Hepatic stellate cell (primary cell): Measurements from ENCODE around the gene ZNF782.
"Not testable (repeated sequence)": the region's sequence is repeated elsewhere in the genome, so short reads cannot be mapped to it uniquely, and the experiment has no call there.

Experiments used
- DNase-seq: peaks from one replicate; pipeline ENCODE4 v3.0.0; 2011; ENCODE audit warnings: low spot score

The ZNF782 gene

DNA sequence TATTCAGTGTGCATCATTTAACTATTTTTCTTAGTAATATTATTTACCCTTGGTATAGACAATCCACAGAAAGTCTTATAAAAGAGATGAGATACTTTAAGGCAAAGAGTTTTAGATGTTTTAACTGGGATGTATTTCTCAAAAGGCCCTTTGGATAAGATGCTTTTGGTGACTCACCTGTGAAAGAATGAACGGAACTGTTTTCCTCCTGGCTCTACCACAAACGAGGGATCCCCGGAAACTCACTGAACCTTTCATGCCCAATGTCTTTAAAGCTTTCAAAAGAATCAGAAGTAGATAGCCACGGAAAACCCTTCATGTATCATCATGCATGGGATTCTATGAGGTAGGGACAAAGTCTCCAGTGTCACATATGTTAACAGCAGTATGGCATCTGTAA is 1.6 kb downstream of the ZNF782 start:
- no peak for DNase-seq

DNA sequence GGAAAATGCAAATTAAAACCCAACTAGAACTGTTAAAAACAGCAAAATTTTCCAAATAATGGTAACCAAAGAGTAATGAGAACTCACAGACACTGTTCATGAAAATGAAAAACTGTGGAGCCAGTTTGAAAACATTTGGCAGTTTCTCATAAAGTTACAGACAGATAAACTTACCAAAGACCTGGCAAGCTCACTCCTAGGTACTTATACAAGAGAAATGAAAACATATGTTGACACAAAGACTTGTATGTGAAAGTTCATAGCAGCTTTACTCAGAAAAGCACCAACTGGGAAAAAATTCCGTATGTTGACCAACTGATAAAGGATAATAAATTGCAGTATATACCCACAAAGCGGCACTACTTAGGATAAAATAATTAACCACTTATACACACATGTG is 10.3 kb downstream of the ZNF782 start:
- no peak for DNase-seq

DNA sequence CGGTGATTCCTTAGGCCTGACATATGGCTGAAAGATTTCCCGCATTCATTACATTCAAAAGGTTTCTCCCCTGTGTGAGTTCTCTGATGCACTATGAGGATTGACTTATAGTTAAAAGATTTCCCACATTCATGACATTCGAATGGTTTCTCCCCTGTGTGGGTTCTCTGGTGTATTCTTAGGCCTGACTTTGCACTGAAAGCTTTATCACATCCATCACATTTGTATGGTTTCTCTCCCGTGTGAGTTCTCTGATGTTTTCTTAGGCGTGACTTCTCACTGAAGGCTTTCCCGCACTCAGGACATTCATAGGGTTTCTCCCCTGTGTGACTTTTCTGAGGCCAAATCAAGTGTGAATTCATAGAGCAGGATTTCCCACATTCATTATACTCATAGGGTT is 35.8 kb downstream of the ZNF782 start:
- DNase-seq: no peak

DNA sequence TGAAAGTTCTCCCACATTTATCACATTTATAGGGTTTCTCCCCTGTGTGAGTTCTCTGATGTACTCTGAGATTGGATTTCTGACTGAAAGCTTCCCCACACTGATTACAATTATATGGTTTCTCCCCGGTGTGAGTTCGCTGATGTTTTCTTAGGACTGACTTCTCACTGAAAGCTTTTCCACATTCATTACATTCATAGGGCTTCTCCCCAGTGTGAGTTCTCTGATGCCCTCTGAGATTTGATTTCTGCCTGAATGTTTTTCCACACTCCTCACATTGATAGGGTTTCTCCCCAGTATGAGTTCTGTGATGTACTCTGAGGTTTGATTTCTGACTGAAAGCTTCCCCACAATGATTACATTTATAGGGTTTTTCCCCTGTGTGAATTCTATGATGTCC is 36.3 kb downstream of the ZNF782 start:
- DNase-seq: no peak

DNA sequence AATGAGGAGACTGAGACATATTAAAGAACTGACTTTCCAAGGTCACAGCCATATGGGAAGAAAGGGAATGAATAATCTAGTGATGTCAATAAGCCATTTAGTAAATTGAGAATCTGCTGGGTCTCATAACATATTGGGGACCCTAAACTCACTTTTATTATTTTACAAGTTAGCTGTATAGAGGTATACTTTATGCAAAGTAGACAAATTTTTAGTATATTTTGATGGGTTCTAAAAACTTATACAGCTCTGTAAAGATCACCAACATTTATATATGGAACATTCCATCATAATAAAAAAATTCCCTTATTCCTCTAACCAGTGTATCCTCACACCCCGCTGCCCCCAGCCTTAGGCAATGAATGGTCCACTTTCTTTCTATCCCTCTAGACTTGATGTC is 40.7 kb downstream of the ZNF782 start:
- DNase-seq: no peak

DNA sequence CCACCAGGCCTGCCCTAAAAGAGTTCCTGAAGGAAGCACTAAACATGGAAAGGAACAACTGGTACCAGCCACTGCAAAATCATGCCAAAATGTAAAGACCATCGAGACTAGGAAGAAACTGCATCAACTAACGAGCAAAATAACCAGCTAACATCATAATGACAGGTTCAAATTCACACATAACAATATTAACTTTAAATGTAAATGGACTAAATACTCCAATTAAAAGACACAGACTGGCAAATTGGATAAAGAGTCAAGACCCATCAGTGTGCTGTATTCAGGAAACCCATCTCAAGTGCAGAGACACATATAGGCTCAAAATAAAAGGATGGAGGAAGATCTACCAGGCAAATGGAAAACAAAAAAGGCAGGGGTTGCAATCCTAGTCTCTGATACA is 55.4 kb downstream of the ZNF782 start:
- not testable (repeated sequence) for DNase-seq

DNA sequence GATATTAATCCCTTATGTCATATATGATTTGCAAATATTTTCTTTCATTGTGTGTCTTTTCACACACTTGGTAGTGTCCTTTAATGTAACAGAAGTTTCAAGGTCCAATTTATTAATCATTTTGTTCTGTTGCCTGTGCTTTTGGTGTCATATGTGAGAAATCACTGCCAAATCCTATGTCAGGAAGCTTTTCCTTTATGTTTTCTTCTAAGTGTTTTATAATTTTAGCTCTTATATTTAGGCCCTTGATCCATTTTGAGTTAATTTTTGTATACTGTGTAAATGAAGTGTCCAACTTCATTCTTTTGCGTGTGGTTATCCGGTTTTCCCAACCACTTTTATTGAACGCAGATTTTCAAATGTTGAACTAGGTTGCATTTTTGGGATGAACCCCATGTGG is 70.3 kb downstream of the ZNF782 start:
- no peak for DNase-seq

DNA sequence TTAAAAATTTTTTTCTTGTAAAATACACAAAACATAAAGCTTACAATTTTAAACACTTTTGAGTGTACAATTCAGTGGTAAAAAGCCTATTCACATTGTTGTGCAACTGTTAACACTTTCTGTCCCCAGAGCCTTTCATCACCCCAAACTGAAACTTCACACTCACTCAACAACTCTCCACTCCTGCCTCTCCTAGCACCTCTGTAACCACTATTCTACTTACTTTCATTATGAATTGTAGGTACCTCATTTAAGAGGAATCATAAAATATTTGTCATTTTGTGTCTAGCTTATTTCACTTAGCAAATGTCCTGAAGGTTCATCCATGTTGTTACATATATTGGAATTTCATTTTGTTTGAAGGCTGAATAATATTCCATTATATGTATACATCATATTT is 72.1 kb downstream of the ZNF782 start:
- no peak for DNase-seq

DNA sequence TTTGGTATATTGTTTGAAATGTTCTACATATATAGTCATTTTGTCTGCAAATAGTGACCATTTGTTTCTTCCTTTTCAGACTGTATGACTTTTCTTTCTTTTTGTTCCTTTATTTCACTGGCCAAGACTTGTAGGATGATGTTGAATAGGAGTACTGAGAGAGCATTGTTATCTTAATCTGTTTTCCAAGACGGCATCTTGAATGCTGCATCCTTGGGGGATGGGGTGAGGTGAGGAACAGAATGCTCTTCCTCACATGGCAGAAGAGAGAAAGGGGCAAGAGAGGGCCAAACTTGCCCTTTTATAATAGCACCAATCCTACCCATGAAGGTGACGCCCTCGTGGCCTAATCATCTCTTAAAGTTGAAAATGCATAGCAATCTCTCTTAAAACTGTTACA is 72.8 kb downstream of the ZNF782 start:
- no peak for DNase-seq

DNA sequence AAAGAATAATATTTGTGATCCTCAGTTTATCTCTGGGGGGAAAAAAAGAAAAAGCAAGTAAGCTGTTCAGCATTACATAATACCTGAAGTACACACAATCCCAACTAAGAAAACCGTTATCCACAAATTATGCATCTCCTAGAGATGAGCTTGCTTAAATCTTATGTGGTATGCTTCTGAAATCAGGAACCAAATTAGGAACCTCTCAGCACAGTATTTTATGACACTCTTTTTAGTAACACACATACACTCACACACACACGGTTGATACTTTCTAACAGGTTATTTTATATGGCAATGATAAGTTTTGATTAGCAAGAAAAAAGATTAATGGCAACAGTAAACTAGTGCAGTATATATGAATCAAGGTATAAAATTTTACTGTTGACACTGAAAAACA is 75.2 kb downstream of the ZNF782 start:
- no peak for DNase-seq

DNA sequence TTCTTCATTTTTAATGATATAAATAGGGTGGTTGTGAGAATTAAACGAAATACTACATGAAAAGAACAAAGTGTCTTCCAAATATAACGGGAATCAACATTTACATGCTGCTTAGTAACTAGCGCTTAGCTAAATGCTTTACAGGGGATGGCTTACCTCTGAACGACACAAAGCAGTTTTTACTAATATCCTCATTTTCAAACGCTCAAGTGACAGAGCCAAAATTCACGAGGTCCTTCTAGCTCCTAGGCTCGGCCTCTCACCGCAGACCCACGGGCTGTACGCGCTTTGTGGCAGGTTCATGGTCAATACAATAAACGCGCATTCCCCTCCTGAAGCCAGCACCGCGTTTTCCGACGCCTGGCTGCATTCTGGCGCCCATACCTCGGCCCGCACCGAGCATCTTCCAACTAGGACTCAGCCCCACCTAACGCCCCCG is 76.9 kb downstream of the ZNF782 start:
- DNase-seq: no peak

DNA sequence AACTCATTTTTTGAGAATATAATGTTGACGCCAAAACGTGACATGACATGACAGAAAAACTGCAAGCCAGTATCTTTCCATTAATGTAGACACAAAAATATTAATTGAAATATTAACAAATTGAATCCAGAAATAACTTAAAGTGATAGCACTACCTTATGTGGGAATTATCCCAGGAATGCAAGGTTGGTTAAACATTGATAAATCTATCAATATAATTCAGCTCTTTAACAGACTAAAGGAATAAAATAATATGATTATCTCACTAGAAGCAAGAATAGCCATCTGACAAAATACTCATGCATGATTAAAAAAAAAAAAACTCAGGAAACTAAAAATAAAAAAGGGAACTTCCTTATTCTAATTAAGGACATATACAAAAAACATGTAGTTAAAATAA is 83.2 kb downstream of the ZNF782 start:
- DNase-seq: no peak

DNA sequence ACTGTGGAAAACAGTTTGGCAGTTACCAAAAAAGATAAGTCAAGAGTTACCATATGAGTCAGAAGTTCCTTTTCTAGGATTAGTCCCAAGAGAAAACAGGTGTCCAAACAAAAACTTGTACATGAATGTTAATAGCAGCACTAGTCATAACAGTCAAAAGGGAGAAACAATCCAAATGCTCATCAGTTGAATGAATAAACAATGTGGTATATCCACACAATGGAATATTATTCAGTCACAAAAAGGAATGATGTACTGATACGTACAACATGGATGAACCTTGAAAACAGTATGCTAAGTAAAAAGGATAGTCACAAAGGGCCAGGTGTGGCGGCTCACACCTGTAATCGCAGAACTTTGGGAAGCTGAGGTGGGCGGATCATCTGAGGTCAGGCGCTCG is 84.3 kb downstream of the ZNF782 start:
- no peak for DNase-seq
